GM23338 (cell line): ENCODE measurements around the gene LMX1B. TPM values are rescaled to one million over a fixed set of nuclear protein-coding genes. Genes with fewer than 3 reads are reported as not detected.

ENCODE experiments used
- ATAC-seq: fragments of 200-7000 bp; cut with Tn5 transposase; 3 replicates; pipeline ENCODE4 v1.9.1; 2020
- DNase-seq: peaks from one replicate; pipeline ENCODE4 v3.0.0-alpha.2; 2015; ENCODE audit warnings: low spot score
- H2AFZ ChIP-seq: fragments of 200-600 bp; sonication (generic); 2 replicates; pipeline ENCODE4 v1.8.0; 2016; ENCODE audit warnings: antibody characterized with exemption, mild to moderate bottlenecking, moderate library complexity
- H3F3A ChIP-seq: fragments of 200-600 bp; sonication (generic); replicated peaks from 2 replicates; pipeline ENCODE4 v1.8.0; 2017; ENCODE audit warnings: antibody characterized with exemption, mixed run types, low read depth
- H3K27ac ChIP-seq: fragments of 200-600 bp; sonication (generic); 2 replicates; pipeline ENCODE4 v1.6.1; 2016; ENCODE audit warnings: low read depth
- H3K27me3 ChIP-seq: fragments of 200-600 bp; sonication (generic); 2 replicates; pipeline ENCODE4 v1.8.0; 2016; ENCODE audit warnings: mild to moderate bottlenecking, mixed run types, moderate library complexity; ENCODE audit not compliant: insufficient read depth
- H3K36me3 ChIP-seq: fragments of 200-600 bp; sonication (generic); 2 replicates; pipeline ENCODE4 v1.8.0; 2016; ENCODE audit warnings: mild to moderate bottlenecking; ENCODE audit not compliant: insufficient read depth
- H3K4me1 ChIP-seq: fragments of 200-600 bp; sonication (generic); 2 replicates; pipeline ENCODE4 v1.8.0; 2016; ENCODE audit warnings: mild to moderate bottlenecking, moderate library complexity; ENCODE audit not compliant: insufficient read depth
- H3K4me2 ChIP-seq: fragments of 200-600 bp; sonication (generic); 2 replicates; pipeline ENCODE4 v1.7.1; 2017; ENCODE audit warnings: mixed run types
- H3K4me3 ChIP-seq: fragments of 200-600 bp; sonication (generic); 2 replicates; pipeline ENCODE4 v1.6.1; 2016; ENCODE audit warnings: mixed run types
- H3K79me2 ChIP-seq: fragments of 200-600 bp; sonication (generic); replicated peaks from 2 replicates; pipeline ENCODE4 v1.8.0; 2017; ENCODE audit warnings: mild to moderate bottlenecking; ENCODE audit not compliant: insufficient read depth
- H3K9me2 ChIP-seq: fragments of 200-600 bp; sonication (generic); 2 replicates; pipeline ENCODE4 v1.8.0; 2017; ENCODE audit not compliant: insufficient read depth
- H4K20me1 ChIP-seq: fragments of 200-600 bp; sonication (generic); replicated peaks from 2 replicates; pipeline ENCODE4 v1.8.0; 2017; ENCODE audit warnings: mild to moderate bottlenecking; ENCODE audit not compliant: insufficient read depth
- H3K27ac Mint-ChIP-seq: 2 replicates; pipeline ENCODE4 v1.8.0; 2020; ENCODE audit warnings: inconsistent platforms, mild to moderate bottlenecking, moderate library complexity, mixed read lengths
- H3K27me3 Mint-ChIP-seq: 3 replicates; pipeline ENCODE4 v1.8.0; 2022; ENCODE audit warnings: low read depth, mild to moderate bottlenecking, moderate library complexity, mixed read lengths, inconsistent platforms; ENCODE audit not compliant: insufficient read depth, poor library complexity
- H3K36me3 Mint-ChIP-seq: 3 replicates; pipeline ENCODE4 v1.8.0; 2021; ENCODE audit warnings: low read depth, mild to moderate bottlenecking, inconsistent platforms, moderate library complexity, mixed read lengths
- H3K4me1 Mint-ChIP-seq: 3 replicates; pipeline ENCODE4 v1.8.0; 2020; ENCODE audit warnings: mild to moderate bottlenecking, inconsistent platforms, mixed read lengths
- H3K4me3 Mint-ChIP-seq: 3 replicates; pipeline ENCODE4 v1.8.0; 2021; ENCODE audit warnings: moderate library complexity, mild to moderate bottlenecking, inconsistent platforms, mixed read lengths
- H3K9me3 Mint-ChIP-seq: 3 replicates; pipeline ENCODE4 v1.8.0; 2020; ENCODE audit warnings: moderate library complexity, mild to moderate bottlenecking, inconsistent platforms, mixed read lengths
- CREB1 ChIP-seq: fragments of 250-450 bp; sonication (Bioruptor Pico); IDR thresholded peaks from 2 replicates; pipeline ENCODE4 v1.5.0; 2020; ENCODE audit warnings: low read depth, mild to moderate bottlenecking, moderate library complexity
- EZH2 ChIP-seq: fragments of 200-600 bp; sonication (generic); IDR thresholded peaks from one replicate; pipeline ENCODE4 v1.8.0; 2017; ENCODE audit warnings: antibody characterized with exemption, mild to moderate bottlenecking, low read depth; ENCODE audit not compliant: unreplicated experiment
- EZH2phosphoT487 ChIP-seq: fragments of 200-600 bp; sonication (generic); IDR thresholded peaks from one replicate; pipeline ENCODE4 v1.8.1; 2018; ENCODE audit warnings: antibody characterized with exemption; ENCODE audit not compliant: unreplicated experiment
- NANOG ChIP-seq: IDR thresholded peaks from 2 replicates; pipeline ENCODE4 v1.6.1; 2016; ENCODE audit warnings: antibody characterized with exemption, borderline replicate concordance
- POLR2AphosphoS5 ChIP-seq: IDR thresholded peaks from 2 replicates; pipeline ENCODE4 v1.6.1; 2016; ENCODE audit warnings: antibody characterized with exemption, low read depth
- ZNF462 ChIP-seq: fragments of 250-450 bp; sonication (Bioruptor Pico); IDR thresholded peaks from 2 replicates; pipeline ENCODE4 v1.5.0; 2020; ENCODE audit warnings: mild to moderate bottlenecking, moderate library complexity
- long read RNA-seq: library from polyadenylated mRNA; unstranded; transcript quantifications from one replicate; pipeline ENCODE4 v2.0.0, GENCODE V29; 2020; ENCODE audit not compliant: unreplicated experiment
- polyA plus RNA-seq: library from polyadenylated mRNA; unstranded; fragments of >200 nt; fragmentation: Nextera tagmentation; extraction: Ambion mirVana; gene quantifications from 2 replicates; pipeline ENCODE4 v1.2.1, GENCODE V29; 2016
- total RNA-seq: library from RNA; depleted of rRNA; stranded (reverse); fragments of >200 nt; shearing (Covaris generic); gene quantifications from 2 replicates; pipeline ENCODE4 v1.2.3, GENCODE V29; 2014; rRNA removed

Gene LMX1B
- total RNA-seq (0.21 TPM in 1 of 2 replicates, not detected in the other), polyA plus RNA-seq (0.05 and 0.08 TPM in 2 replicates)
- long read RNA-seq = 0 reads

GRCh38 chr9:126613651-126614050 is at the start of gene LMX1B:
Gene LMX1B, plus strand, starts transcription at chr9:126613928. Its CDS starts 522 bp downstream, at chr9:126614450.
- peaks cover 48% of the 10 kb centered on the region for H3K4me1 Mint-ChIP-seq
- H3K4me1 ChIP-seq = peaks cover 45% of the 10 kb centered on the region
- ATAC-seq (no peak), DNase-seq (peak; percentile 89)
- H3K27ac ChIP-seq = no peak within 1 kb of the TSS
- H4K20me1 ChIP-seq = peaks cover 10% of the 10 kb centered on the region; the same call in 1 of the 2 replicates
- H3K36me3 Mint-ChIP-seq = no peaks in the 10 kb centered on the region
- H3K79me2 ChIP-seq = no peaks in the 10 kb centered on the region
- peak within 1 kb of the TSS; percentile 85 for H2AFZ ChIP-seq
- TF ChIP-seq CREB1 (peak; percentile 33), ZNF462 (no peak), NANOG (no peak), POLR2AphosphoS5 (no peak)
- H3K27ac Mint-ChIP-seq = no peak within 1 kb of the TSS
- peaks cover 94% of the 10 kb centered on the region for H3K27me3 ChIP-seq
- peak within 1 kb of the TSS; percentile 85 for H3K4me2 ChIP-seq
- H3K27me3 Mint-ChIP-seq = peaks cover 92% of the 10 kb centered on the region
- H3K36me3 ChIP-seq = no peaks in the 10 kb centered on the region
- H3K4me3 Mint-ChIP-seq = peak within 1 kb of the TSS; percentile 72
- H3K9me3 Mint-ChIP-seq = peaks cover 3% of the 10 kb centered on the region; the same call in 1 of the 3 replicates
- H3K9me2 ChIP-seq = no peaks in the 10 kb centered on the region
- peaks cover 21% of the 10 kb centered on the region for H3F3A ChIP-seq
- peak within 1 kb of the TSS; percentile 58 for H3K4me3 ChIP-seq

- Histone ChIP-seq H2AFZ (no peak overlapping the region), H3K79me2 (no peaks in the 10 kb centered on the region), H3K27ac (no peak overlapping the region), H3K9me2 (no peaks in the 10 kb centered on the region), H3K4me1 (no peaks in the 10 kb centered on the region), H3K4me2 (no peak overlapping the region), H3F3A (no peaks in the 10 kb centered on the region), H3K4me3 (no peak overlapping the region), H4K20me1 (no peaks in the 10 kb centered on the region), H3K27me3 (no peaks in the 10 kb centered on the region), H3K36me3 (no peaks in the 10 kb centered on the region)
- DNase-seq (no peak), ATAC-seq (peak; percentile 72)
- Mint-ChIP-seq H3K27ac (no peak overlapping the region), H3K9me3 (no peaks in the 10 kb centered on the region; the same call in 2 of the 3 replicates), H3K36me3 (no peaks in the 10 kb centered on the region), H3K27me3 (peaks cover 6% of the 10 kb centered on the region), H3K4me3 (no peak overlapping the region), H3K4me1 (no peaks in the 10 kb centered on the region)
- TF ChIP-seq ZNF462 (no peak), EZH2 (no peak), EZH2phosphoT487 (no peak)
Measured at GRCh38 chr9:126564128-126564527, 49.6 kb upstream of the LMX1B start.
